ENCODE results near the gene TRABD2B.

The TRABD2B gene

DNA sequence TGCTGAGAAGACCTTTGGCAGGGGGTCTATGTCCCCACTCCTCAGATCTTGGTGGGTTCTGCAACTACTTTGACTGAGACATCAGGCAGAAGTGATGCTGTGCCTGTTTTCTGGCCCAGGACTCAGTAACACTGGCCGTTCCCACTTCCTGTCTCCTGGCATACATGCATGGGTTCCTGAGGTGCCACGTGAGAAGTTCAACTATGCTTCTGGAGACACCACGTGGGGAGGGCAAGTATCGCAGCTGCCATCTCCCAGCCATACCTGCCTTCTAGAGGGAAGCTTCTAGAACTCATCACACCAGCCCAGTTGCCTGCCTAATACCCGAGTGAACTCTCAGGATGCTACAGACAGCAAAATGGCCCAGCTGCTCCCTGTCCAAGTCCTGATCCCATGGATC is 65.8 kb downstream of the TRABD2B start:
- no peak for DNase-seq

DNA sequence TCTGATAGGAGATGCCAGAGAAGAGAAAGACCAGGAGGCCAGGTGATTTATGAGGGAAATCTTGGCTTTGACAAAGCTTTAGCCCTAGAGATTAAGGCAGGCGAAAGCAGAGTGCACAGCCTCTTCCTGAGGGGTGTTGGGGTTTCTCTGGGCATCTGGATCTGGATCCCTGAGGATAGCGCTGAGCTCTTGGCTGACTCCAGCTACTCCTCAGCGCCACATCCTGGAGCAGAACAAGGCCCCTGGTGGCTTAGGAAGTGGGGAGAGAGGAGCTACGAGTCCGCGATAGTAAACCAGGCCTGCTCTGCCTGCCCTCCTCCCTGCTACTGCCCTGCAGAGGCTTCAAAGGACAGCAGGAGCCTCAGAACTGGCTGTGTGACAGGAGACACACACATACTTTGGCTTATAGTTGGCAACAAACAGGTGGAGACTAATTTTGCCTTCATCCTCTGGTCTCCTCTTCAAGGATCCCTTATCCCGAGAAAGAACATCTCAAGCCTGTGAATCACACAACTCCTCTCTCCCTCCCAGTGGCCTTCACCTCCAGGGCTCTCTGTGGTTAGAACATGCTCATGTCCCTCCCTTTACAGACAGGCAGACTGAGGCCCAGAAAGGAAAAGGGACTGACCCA is 66.9 kb downstream of the TRABD2B start:
- DNase-seq, result no peak

DNA sequence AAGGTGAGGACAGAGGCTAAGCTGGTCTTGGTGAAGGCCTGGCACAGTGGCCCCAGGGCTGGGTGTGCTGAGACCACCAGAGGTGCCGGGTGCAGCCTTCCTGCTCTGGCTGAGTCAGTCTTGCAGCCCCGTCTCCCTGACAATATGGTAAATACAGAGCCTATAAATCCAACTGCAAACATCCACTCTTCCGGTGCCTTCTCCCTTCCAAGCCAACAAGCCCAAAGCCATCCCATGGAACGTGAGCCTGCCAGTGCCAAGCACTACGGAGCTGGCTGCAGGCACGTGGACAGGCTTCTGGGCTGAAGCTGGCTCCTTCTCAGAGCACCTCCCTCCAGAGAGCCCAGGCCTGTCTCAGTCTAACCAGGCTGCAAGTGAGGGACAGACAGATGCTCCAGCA is 70.0 kb downstream of the TRABD2B start:
- no peak for DNase-seq

- no peak for DNase-seq
Measured at GRCh38 chr1:47926461-47926999, 70.7 kb downstream of the TRABD2B start.

GRCh38 chr1:47924270-47925048 is 72.7 kb downstream of the TRABD2B start:
- DNase-seq, result no peak

DNA sequence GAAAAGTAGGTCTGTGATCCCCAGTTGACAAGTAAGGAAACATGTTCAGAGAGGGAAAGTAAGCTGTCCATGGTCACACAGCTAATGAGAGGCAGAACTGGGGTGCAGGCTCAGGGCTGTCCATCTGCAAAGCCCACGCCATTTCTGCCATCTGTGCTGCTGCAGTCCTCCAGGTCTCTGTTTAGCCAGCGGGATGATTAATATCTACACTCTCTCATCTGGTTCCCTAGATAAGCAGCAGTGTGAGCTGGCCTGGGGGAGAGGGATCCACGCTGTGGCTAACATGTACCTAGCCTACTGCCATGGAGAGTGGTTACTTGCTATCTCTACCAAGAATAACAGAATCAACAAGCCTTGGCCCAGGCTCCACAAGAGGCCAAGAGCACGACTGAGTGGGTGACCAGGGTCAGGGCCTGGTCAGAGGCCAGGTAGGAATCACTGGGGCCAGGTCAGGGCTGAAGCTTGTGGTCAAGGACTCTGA is 75.2 kb downstream of the TRABD2B start:
- DNase-seq, result no peak

DNA sequence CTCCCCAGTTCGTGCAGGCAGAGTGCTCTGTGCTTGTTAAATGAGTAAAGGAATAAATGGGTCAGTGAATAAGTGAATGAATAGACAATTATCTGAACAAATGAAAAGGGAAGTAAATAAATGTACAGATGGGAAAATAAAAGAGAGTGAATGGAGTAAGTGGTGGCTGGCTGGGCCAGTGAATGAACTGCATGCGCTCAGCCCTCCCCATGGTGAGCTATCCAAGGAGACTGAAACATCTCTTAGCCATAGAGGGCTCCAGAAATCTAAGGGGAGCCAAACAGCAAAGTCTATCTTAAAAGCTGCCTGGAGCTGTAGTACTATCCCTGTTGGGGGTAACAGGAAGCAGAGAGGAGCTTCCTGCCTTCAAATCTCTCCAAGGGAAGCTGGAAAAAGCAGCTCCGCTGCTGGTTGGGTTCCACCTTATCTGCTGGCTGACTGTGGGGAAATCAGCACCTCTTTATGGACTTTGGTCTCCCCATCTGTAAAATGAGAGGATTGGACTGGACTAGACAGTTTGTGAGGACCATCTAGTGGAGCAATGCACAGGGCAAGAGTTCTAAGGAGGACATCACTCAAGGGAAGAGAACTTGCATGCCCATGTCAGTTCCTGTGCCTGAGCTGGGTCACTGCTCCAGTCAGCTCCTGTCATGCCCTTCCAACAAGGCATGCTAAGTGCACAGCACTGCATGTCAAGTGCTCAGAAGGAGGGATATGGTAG is 77.9 kb downstream of the TRABD2B start:
- no peak for DNase-seq

DNA sequence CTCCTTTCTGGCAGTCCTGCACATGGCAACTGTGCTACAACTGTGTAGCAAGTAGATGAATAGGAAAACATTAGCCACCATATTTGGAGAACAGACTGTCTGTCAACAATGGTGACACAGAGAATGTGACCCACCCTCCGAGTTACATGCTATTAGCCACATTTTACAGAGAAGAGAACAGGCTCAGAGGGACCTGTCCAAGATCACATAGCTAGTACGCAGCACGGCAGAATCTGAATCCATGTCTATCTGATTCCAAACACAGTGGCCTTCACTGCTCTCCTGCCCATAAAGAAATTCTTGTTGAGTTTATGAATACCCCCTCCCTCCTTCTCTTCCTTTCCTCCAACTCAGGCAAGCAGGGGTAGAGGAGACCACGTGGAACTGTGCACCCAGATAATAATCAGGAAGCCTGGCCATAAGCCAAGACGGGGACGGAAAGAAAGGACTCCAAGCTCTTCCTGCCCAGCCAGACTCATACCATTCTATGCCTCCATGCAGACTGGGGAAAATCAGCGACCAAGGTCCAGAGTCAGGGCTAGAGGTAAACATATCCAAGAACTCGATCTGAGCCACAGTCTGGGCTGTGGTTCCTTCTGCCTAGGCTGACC is 78.8 kb downstream of the TRABD2B start:
- DNase-seq, result no peak

DNA sequence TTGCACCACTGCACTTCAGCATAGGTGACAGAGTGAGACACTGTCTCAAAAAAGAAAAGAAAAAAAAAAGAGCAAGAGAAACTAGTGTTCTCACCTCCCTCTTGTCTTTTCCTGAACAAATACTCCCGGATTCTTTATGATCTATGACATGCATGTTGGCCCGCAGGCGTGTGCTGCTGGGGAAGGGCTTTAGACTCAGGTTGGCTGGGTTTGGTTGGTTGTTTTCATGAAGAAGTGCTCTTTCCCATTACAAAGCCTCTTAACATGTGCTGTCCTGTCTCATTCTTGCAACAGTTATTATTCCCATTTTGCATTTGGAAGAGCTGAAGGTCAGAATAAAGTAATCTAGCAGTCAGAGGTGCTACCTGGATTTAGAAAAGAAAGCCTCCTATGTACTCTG is 79.5 kb downstream of the TRABD2B start:
- DNase-seq, result no peak

GRCh38 chr1:47915677-47916353 is 81.4 kb downstream of the TRABD2B start:
- no peak for DNase-seq

- DNase-seq, result no peak
Measured at GRCh38 chr1:47914952-47915676, 82.1 kb downstream of the TRABD2B start.

DNA sequence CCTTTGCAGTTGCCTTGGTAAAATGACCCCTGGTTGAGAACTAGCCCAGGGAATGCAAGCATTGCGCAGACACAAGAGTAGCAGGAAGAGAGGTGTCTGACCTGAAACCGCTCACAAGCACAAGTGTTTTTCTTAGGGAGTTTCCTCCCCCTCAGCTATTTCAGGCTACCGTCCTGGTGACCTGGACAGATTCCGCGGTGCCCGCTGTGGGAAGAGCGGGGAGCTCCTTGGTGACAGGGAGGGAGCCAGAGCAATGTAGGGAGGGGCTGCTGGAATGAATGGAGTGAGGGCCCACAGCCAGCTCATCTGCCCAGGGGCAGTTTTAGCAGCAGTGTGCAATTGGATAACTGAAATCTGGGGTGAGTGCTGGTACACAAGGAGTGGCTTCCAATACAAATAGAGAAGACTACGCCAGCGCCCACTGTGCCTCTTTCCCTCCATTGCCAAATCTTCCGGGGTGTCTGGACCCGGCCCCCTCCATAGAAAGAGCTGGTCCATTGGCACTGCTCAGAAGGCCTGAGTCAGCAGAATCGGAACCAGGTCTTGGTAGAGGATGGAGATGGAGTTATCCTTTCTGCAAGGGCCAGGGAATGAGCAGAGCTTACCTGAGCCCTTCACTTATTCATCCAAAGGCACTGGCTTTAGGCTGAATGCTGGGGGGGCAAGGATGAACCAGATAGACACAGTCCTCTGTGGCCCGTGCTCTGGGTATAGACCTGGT is 82.8 kb downstream of the TRABD2B start:
- DNase-seq, result no peak

DNA sequence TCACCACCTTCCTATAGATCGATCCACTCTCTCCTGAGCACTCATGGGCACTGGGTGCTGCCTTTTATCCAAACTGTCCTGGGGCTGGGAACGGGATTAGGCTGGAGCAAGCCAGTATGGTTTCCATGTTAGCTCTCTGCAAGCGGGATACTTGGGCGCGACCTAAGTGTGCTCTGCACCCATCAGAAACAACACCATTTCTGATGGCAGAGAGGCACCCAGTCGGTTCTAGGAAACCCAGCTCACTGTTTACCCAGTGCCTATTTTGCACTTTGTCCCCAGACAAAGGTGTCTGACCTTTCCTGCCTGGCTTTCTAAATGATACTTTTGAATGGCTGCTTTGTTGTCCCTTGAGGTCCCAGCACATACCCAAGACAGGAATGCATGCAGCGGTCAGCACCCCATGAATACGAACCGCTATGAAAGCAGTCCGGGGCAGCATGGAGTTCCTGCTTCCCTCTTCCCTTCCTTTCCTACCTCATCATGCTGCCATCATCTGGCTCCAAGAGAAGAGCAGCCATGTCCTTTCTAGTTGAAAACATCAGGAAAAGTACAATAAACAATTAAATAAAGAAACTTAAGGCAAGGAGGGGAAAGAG is 83.9 kb downstream of the TRABD2B start:
- DNase-seq, result no peak

- no peak for DNase-seq
Measured at GRCh38 chr1:47912756-47913155, 84.4 kb downstream of the TRABD2B start.

DNA sequence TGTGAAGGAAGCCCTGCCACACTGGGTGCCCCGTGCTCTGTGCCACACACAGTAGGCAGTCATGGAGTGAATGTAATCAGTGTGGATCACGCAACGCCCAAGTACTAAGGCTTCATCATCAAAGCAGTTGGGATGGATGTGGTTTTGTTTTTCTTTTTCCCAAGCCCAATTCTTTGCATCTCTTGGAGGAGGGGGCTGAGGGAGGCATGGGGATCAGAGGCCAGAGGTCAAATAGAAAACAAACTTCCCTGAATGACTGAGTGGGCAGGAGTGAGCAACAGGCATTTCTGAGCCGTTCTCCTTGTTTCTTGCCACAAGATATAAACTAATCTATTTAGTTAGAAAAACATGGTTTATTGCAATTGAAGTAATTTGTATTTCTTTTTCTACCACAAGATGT is 85.3 kb downstream of the TRABD2B start:
- DNase-seq, result no peak

DNA sequence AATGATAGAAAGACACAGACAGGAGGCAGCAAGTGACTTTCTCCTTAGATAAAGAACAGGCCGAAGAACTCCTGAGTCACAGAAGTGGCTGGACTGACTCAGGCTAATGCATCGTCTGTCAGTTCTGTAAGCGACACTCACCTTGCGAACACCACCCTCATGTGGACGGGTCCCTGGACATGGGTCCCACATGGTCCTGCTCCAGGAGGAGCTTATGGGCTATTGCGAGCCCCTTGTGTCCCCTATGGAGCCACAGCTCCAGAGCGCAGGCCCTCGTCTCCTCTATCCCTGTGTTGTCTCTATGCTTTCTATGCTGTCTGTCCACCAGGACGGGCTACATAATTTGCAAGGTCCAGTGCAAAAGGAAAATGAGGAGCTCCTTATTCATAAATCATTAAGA is 85.8 kb downstream of the TRABD2B start:
- no peak for DNase-seq

DNA sequence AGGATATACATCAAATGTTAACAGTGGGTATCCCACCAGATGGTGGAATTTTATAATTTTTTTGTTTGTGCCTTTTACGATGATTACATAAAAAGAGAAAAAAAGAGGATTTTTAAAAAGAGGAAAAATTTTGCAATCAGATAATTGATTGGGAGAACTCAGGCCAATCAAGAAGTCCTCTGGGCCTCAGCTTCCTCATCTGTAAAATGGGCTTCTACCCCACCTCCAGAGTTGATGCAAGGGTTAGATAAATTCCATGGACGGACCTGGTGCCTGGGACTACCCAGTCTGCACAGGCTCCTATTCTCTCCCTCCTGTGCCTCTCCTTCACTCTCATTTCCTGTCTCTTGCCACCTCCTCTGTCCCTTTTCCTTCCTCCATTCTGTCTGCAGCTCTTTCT is 88.9 kb downstream of the TRABD2B start:
- no peak for DNase-seq

- DNase-seq, result no peak
Measured at GRCh38 chr1:47907177-47907528, 90.0 kb downstream of the TRABD2B start.

DNA sequence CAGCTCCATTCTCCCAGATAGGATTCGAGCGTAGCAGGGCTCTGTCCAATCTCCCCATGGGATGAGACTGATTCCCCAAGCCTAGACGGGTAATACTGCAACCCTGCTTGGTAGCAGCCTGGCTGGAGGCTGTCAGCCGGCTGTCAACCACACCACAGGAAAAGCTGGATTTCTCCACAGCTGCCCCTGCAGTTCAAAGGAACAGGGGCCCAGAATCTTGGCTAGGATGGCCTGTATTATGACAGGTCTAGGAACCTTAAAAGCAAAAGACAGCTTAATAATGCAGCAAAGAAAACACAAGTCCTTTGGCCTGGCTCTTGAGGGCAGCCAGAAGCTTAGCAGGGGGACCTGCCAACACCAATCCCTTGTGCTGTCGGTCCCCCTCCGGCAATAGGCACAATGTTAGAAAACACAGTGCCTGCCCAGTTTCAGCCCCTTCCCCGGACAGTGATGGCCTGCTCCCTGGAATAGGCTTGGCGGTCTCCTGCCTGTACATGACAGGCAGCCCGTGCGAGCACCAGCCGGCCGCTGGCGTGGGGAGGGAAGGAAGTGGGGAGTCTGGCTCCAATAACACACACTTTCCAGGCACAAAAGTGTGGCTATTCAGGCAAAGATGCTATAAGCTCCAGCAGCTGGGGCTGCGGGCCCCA is 90.5 kb downstream of the TRABD2B start:
- no peak for DNase-seq

DNA sequence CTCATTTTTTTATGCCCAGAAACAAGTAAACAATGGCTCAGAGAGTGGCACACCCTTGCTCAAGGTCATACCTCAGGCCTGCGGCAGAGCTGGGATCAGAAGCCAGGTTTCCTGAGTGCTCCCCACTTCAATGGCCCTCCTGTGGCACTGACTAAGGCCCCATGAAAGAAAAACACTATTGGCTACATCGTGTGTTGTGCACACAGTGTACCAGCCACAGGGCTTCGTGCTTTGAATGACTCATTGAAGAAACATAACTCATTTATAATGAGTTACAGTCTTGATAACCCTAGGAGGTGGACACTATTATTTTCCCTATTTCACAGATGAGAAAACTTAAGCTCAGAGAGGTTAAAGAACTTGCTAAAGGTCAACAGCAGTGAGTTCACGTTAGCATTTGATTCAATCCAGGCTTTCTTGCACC is 91.2 kb downstream of the TRABD2B start:
- no peak for DNase-seq
